ES-I3 (cell line): ENCODE measurements around the gene TMX1.

ENCODE experiments used
- H3K36me3 ChIP-seq: 2 replicates; pipeline ENCODE4 v1.6.1; 2013; ENCODE audit warnings: mild to moderate bottlenecking, low read length, control low read depth, moderate library complexity; ENCODE audit not compliant: insufficient read depth
- H3K4me1 ChIP-seq: 2 replicates; pipeline ENCODE4 v1.6.1; 2013; ENCODE audit warnings: mild to moderate bottlenecking, control low read depth, low read length; ENCODE audit not compliant: insufficient read depth
- H3K9ac ChIP-seq: 2 replicates; pipeline ENCODE4 v1.6.1; 2013; ENCODE audit warnings: low read depth, mild to moderate bottlenecking, low read length, moderate library complexity
- H3K9me3 ChIP-seq: 2 replicates; pipeline ENCODE4 v1.6.1; 2013; ENCODE audit warnings: mild to moderate bottlenecking, low read length, moderate library complexity; ENCODE audit not compliant: control insufficient read depth, insufficient read depth

Gene TMX1

GRCh38 chr14:51293149-51293911, 53.3 kb downstream of the TMX1 start:
- H3K9me3 ChIP-seq: no peaks in the 10 kb centered on the region
- H3K36me3 ChIP-seq: no peaks in the 10 kb centered on the region
- no peak overlapping the region for H3K9ac ChIP-seq

GRCh38 chr14:51293912-51294389, 53.9 kb downstream of the TMX1 start:
- Histone ChIP-seq H3K36me3 (no peaks in the 10 kb centered on the region), H3K4me1 (peaks cover 3% of the 10 kb centered on the region), H3K9ac (no peak overlapping the region), H3K9me3 (no peaks in the 10 kb centered on the region)

More at GRCh38 chr14:51293149-51293911, 53.3 kb downstream of the TMX1 start:
- peaks cover 3% of the 10 kb centered on the region for H3K4me1 ChIP-seq

GRCh38 chr14:51294951-51295525, 55.0 kb downstream of the TMX1 start:
- Histone ChIP-seq H3K4me1 (peaks cover 3% of the 10 kb centered on the region), H3K9ac (no peak overlapping the region), H3K36me3 (no peaks in the 10 kb centered on the region), H3K9me3 (no peaks in the 10 kb centered on the region)

- Histone ChIP-seq H3K36me3 (no peaks in the 10 kb centered on the region), H3K9ac (no peak overlapping the region), H3K9me3 (no peaks in the 10 kb centered on the region), H3K4me1 (peaks cover 3% of the 10 kb centered on the region)
Observed at GRCh38 chr14:51295646-51296263, 55.7 kb downstream of the TMX1 start.

GRCh38 chr14:51297066-51297465, 57.0 kb downstream of the TMX1 start:
- Histone ChIP-seq H3K9ac (no peak overlapping the region), H3K4me1 (peaks cover 8% of the 10 kb centered on the region), H3K9me3 (no peaks in the 10 kb centered on the region), H3K36me3 (no peaks in the 10 kb centered on the region)

- H3K36me3 ChIP-seq: no peaks in the 10 kb centered on the region
- peaks cover 7% of the 10 kb centered on the region; the same call in 1 of the 2 replicates for H3K4me1 ChIP-seq
- no peak overlapping the region for H3K9ac ChIP-seq
- H3K9me3 ChIP-seq: no peaks in the 10 kb centered on the region
Observed at GRCh38 chr14:51298895-51299294, 58.8 kb downstream of the TMX1 start.

GRCh38 chr14:51302295-51303030, 62.4 kb downstream of the TMX1 start:
- H3K9ac ChIP-seq: no peak overlapping the region
- H3K4me1 ChIP-seq: peaks cover 14% of the 10 kb centered on the region
- H3K9me3 ChIP-seq: no peaks in the 10 kb centered on the region
- no peaks in the 10 kb centered on the region for H3K36me3 ChIP-seq

GRCh38 chr14:51304438-51304837, 64.4 kb downstream of the TMX1 start:
- peaks cover 14% of the 10 kb centered on the region for H3K4me1 ChIP-seq
- no peak overlapping the region for H3K9ac ChIP-seq
- H3K9me3 ChIP-seq: no peaks in the 10 kb centered on the region
- no peaks in the 10 kb centered on the region for H3K36me3 ChIP-seq

GRCh38 chr14:51304941-51305340, 64.9 kb downstream of the TMX1 start:
- Histone ChIP-seq H3K36me3 (no peaks in the 10 kb centered on the region), H3K9me3 (no peaks in the 10 kb centered on the region), H3K9ac (no peak overlapping the region), H3K4me1 (peaks cover 14% of the 10 kb centered on the region)

GRCh38 chr14:51305751-51306150, 65.7 kb downstream of the TMX1 start:
- Histone ChIP-seq H3K9me3 (no peaks in the 10 kb centered on the region), H3K36me3 (no peaks in the 10 kb centered on the region), H3K4me1 (peaks cover 14% of the 10 kb centered on the region), H3K9ac (no peak overlapping the region)
